ENCODE results near the gene PIK3R2.
A peak's percentile ranks its signal among the peaks of the same experiment; 100 is the strongest.

The PIK3R2 gene

DNA sequence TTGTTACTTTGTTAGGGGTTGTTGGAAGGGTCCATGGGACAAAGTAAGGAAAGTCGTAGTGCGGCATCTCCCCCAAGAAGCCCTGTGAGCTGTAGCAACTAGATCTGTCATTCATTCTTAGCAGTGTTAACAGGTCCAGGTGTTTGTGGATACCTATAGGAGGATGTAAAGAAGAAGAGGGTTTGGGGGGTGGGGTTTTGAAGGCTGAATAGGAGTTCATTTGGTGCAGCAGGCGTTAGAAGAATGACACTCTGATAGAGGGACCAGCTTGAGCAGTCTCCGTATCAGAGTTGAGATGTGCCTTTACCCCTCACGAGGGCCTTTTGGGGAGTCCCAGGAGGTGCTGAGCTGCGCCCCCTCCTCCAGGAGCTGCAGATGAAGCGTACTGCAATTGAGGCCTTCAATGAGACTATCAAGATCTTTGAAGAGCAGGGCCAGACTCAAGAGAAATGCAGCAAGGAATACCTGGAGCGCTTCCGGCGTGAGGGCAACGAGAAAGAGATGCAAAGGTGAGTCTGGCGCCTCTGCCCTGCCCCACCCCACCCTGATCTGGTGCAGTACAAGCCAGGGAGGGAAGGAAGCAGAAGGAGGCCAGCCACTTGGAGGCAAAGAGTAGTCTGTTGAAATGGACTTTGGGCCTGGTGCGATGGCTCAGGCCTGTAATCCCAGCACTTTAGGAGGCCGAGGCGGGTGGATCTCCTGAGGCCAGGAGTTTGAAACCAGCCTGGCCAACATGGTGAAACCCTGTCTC is 13.0 kb downstream of the PIK3R2 start:
- FAIRE-seq (no peak), DNase-seq (ENCODE audit: insufficient read length, low spot score) (no peak)
- no peak for TF ChIP-seq POLR2A (IDR thresholded peaks at IDR 0.05; ENCODE audit: low read depth, low read length)

DNA sequence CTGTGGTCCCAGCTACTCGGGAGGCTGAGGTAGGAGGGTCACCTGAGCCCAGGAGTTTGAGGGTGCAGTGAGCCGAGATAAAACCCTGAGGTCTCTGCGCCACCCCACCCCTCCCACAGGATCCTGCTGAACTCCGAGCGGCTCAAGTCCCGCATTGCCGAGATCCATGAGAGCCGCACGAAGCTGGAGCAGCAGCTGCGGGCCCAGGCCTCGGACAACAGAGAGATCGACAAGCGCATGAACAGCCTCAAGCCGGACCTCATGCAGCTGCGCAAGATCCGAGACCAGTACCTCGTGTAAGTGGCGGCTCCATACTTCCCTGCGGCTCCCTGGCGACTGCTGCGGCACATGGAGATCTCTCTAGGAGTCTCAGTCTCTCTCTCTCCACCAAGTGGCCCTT is 14.0 kb downstream of the PIK3R2 start:
- DNase-seq (ENCODE audit: insufficient read length, low spot score): no peak
- no peak for TF ChIP-seq POLR2A (IDR thresholded peaks at IDR 0.05; ENCODE audit: low read depth, low read length)
- no peak for FAIRE-seq

DNA sequence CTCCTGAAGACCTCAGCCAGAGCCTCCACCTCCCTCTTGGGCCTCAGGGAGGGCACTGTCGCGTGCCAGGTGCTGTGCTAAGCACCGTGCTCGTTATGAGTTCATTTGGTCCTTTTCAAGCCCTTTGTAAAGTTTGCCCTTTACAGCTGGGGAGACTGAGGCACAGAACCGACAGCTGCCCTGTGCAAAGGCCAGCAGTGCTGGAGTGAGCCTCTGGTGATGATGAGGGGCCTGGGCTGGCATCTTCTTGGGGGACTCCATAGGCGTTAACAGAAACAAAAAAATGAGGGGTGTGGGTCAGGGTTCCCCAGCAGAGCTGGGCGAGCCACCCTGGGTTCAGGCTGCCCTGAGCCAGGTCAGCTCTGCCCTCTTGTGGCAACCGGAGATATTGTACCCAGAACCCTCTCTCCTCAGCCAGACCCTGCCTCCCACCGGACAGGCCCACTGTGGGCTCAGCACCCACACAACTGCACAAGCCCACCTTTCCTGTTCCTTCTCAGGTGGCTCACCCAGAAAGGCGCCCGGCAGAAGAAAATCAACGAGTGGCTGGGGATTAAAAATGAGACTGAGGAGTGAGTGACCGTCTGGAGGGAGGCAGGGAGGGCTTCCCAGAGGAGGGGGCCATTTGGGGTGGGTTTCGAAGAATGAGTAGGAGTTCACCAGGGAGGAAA is 15.1 kb downstream of the PIK3R2 start:
- DNase-seq (ENCODE audit: insufficient read length, low spot score): peak; percentile 91
- FAIRE-seq: no peak
- no peak for TF ChIP-seq POLR2A (IDR thresholded peaks at IDR 0.05; ENCODE audit: low read depth, low read length)

DNA sequence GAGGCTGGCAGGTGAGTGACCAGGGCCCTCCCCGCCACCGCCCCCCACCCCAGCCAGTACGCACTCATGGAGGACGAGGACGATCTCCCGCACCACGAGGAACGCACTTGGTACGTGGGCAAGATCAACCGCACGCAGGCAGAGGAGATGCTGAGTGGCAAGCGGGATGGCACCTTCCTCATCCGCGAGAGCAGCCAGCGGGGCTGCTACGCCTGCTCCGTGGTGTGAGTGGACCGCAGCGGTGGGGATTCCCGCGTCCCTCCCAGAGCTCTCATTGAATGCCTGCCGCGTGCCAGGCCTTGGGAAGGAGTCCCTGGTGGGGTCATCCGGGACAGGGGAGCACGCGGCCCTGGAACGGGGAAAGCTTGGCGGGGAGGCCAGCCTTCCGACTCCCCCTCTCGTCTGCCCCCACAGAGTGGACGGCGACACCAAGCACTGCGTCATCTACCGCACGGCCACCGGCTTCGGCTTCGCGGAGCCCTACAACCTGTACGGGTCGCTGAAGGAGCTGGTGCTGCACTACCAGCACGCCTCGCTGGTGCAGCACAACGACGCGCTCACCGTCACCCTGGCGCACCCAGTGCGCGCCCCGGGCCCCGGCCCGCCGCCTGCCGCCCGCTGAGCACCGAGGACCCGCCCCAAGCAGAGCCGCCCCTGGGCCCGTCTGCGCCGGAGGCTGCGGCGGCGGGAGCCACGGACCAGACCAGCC is 15.9 kb downstream of the PIK3R2 start:
- FAIRE-seq (no peak), DNase-seq (ENCODE audit: insufficient read length, low spot score) (no peak)
- TF ChIP-seq POLR2A (IDR thresholded peaks at IDR 0.05; ENCODE audit: low read depth, low read length): no peak

DNA sequence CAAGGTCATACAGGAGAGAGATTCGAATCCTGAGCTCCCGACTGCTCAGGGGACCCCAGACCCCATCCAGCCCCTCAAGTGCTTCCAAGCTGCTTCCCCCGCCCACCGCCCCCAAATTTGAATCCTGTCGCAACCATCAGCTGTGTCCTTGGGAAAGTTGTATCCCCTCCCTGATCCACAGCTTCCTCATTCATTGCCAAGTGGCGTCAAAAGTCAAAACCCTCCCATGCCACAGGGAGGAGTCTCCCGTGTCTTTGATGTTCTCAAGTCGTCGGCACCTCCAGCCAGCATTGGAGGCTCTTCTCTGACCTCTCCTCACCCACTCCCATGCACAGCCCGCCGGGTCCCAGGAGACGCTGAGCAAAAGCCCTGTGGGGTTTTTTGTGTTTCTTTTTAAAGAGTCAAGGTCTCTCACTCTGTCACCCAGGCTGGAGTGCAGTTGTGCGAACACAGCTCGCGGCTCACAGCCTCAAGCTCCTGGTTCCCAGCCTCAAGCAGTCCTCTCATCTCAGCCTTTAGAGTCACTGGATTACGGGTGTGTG is 17.8 kb downstream of the PIK3R2 start:
- no peak for FAIRE-seq
- TF ChIP-seq POLR2A (IDR thresholded peaks at IDR 0.05; ENCODE audit: low read depth, low read length): no peak
- no peak for DNase-seq (ENCODE audit: insufficient read length, low spot score)

DNA sequence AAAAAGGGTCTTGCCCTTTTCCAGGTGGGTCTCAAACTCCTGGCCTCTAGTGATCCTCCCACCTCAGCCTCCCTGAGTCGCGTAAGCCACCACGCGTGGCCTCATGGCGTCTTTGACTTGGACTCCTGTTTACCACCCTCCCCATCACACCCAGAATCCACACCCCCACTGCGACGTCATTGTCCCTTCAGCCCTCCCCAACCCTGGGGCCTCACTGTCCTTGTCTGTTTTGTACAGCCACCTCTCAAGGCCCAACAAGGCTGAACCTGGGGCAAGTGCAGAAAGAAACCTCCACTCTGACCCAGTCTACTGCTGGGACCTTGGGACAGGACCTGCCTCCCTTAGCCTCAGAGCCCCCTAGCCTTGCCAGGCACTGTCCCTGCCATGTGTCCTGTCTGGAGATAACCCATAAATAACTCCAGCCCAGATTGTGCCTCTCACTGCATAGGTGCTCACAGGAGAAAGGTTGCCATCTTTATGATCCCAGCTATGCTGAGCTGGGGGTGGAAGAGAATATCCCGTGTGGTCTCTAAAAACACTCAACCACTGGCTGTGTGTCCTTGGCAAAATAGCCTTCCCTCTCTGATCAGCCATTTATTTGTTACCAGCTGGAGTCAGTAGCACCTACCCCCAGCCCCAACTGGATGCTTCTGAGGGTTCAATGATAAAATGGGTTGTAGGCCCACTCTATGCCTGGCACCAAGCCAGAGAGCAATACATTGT is 18.8 kb downstream of the PIK3R2 start:
- no peak for TF ChIP-seq POLR2A (IDR thresholded peaks at IDR 0.05; ENCODE audit: low read depth, low read length)
- DNase-seq (ENCODE audit: insufficient read length, low spot score) (no peak), FAIRE-seq (no peak)

DNA sequence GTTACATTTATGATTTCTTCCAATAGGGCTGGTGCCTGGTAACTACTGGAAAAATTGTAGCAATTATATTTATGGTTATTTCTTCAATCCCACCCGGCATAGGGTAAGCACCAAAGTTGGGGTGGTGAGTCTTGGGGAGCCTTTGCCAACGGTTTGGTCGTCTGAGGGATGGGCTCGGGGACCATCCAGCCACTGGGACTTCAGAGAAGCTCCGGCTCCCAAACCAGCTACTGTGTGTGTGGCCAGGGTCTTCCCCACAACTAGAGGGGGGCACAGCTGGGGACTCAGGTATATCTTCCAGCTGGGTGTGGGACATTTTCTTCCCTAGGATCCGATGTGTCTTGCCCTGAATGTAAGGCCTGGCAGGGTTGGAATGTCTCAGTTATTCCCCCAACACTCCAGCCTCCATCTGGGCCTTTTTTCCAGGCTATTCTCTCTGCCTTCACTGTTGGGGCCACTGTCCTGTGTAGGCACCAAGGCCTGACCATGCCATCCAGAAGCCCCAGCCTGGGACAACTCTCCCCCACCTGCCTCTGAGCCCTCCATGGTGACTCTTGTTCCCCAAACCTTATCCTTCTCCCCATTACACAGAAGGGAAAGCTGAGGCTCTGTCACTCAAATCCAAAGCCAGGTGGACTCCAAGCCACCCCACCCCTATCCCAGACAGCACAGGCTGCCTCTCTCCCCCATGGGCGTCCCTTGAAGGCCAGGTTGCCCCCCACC is 19.5 kb downstream of the PIK3R2 start:
- TF ChIP-seq POLR2A (IDR thresholded peaks at IDR 0.05; ENCODE audit: low read depth, low read length): no peak
- DNase-seq (ENCODE audit: insufficient read length, low spot score) (no peak), FAIRE-seq (no peak)

DNA sequence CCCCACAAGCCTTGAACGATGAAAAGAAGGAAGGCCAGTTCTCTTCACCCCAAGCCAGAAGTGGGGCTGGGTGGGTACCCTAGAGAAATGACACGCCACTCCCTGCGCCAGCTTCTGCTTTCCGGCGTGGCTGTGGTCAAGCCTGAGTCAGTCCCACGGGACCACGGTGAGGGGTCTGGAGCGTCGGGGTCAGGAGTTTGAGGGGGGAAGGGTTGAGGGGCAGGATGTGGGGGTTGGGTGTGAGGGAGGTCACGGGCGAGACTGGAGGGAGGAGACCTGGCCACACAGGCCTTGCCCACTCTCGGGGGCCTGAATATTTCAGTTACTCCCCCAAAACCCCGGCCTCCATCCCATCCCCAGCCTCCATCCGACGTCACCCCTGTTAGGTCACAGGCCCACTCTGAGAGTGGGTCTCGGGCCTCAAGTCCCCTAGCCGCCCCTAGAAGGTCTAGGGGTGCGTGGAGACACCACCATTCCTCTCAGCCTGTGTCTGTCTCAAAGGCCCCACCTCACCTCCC is 20.1 kb downstream of the PIK3R2 start:
- no peak for TF ChIP-seq POLR2A (IDR thresholded peaks at IDR 0.05; ENCODE audit: low read depth, low read length)
- DNase-seq (ENCODE audit: insufficient read length, low spot score) (no peak), FAIRE-seq (no peak)

DNA sequence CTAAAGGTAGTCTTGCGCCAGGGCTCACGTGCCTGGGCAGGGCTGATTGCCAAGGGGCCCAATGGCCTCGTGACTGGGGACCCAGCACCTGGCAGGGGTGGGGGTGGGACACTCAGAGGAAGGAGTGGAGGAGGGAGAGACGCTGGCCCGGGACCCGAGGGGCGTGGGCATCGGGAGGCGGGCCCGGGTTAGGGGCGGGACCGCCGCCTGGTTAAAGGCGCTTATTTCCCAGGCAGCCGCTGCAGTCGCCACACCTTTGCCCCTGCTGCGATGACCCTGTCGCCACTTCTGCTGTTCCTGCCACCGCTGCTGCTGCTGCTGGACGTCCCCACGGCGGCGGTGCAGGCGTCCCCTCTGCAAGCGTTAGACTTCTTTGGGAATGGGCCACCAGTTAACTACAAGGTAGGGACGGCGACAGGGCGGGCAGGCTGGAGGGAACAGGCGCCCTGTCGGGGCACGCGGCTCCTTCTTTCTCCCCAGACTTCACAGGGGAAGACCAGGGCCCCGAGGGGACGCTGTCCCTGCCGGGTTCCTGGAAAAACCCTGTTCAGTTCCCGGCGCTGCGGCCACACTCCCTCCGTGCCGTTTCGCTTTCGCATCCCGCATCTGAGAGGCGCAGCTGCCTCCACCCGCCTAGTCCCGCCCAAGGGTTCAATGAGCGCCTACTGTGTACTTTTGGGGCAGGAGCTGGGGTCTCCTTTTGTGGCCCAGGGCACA is 20.8 kb downstream of the PIK3R2 start, which contains the start of gene IFI30:
Gene IFI30 (plus strand): TSS at position 242 of the 717 bp plus-strand sequence. CDS start 29 bp downstream, at position 271.
- TF ChIP-seq POLR2A (IDR thresholded peaks at IDR 0.05; ENCODE audit: low read depth, low read length): peak; percentile 78
- FAIRE-seq (no peak), DNase-seq (ENCODE audit: insufficient read length, low spot score) (peak; percentile 82)

DNA sequence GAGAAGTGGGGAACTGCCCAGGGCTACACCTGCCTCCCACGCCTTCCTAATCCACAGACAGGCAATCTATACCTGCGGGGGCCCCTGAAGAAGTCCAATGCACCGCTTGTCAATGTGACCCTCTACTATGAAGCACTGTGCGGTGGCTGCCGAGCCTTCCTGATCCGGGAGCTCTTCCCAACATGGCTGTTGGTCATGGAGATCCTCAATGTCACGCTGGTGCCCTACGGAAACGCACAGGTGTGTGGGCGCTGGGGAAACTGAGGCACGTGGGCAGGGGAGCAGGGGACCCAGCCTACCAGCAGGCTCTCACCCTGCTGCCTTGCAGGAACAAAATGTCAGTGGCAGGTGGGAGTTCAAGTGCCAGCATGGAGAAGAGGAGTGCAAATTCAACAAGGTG is 22.0 kb downstream of the PIK3R2 start:
- FAIRE-seq (no peak), DNase-seq (ENCODE audit: insufficient read length, low spot score) (no peak)
- no peak for TF ChIP-seq POLR2A (IDR thresholded peaks at IDR 0.05; ENCODE audit: low read depth, low read length)

DNA sequence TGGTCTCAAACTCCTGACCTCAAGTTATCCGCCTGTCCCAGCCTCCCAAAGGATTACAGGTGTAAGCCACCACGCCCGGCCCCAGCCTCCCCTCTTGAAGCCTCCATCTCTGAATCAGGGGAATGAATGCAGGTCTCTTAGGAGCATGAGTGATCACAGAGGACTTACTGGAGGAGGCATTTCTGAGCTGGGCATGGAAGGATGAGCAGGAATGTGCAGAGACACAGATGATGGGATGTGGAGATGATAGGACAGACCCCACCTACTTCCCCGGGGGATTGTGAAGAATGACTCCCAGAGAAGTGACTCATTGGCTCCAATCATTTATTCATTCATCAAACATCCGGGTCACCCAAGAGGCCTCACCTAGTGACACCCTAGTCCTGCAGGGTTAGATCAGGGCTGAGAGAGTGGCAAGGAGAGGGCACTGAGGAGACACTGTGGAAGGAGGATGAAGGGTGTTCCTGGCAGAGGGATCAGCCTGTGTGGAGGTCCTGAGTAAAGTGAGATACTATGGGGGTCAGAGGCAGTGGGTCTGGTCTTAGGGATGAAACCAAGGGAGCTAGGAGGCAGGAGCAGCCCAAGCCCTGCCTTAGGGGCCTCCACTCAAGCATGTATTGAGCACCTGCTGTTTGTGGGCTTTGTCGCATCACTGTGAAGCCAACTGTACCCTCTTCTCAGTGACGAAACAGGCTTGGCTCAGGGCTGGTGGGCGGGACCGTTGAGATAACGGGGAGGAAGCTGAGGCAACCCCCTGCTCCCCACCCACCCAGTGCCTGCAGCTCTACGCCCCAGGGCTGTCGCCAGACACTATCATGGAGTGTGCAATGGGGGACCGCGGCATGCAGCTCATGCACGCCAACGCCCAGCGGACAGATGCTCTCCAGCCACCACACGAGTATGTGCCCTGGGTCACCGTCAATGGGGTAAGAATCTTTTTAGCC is 23.7 kb downstream of the PIK3R2 start:
- DNase-seq (ENCODE audit: insufficient read length, low spot score): peak; percentile 11
- no peak for TF ChIP-seq POLR2A (IDR thresholded peaks at IDR 0.05; ENCODE audit: low read depth, low read length)
- FAIRE-seq: no peak

All from H54 (cell line).